ENCODE measurements around the gene VPS13D.
"Not testable (repeated sequence)": the region's sequence is repeated elsewhere in the genome, so short reads cannot be mapped to it uniquely, and the experiment has no call there.

Gene VPS13D

GRCh38 chr1:12453400-12454343 is 223.8 kb downstream of the VPS13D start:
- DNase-seq: no peak

- no peak for DNase-seq
Observed at GRCh38 chr1:12454406-12455391, 224.9 kb downstream of the VPS13D start.

- not testable (repeated sequence) for DNase-seq
Observed at GRCh38 chr1:12456081-12456480, 226.3 kb downstream of the VPS13D start.

GRCh38 chr1:12456979-12457378 is 227.1 kb downstream of the VPS13D start:
- no peak for DNase-seq

GRCh38 chr1:12457771-12458170 is 227.9 kb downstream of the VPS13D start:
- no peak for DNase-seq

GRCh38 chr1:12458571-12458970 is 228.7 kb downstream of the VPS13D start:
- DNase-seq: no peak

- no peak for DNase-seq
Observed at GRCh38 chr1:12460121-12460520, 230.3 kb downstream of the VPS13D start.

GRCh38 chr1:12460911-12461621 is 231.2 kb downstream of the VPS13D start:
- peak in 1 of 2 experiments; percentile 7 for DNase-seq

GRCh38 chr1:12461754-12462153 is 231.9 kb downstream of the VPS13D start:
- no peak for DNase-seq

- DNase-seq: no peak
Observed at GRCh38 chr1:12462586-12462985, 232.8 kb downstream of the VPS13D start.

- no peak for DNase-seq
Observed at GRCh38 chr1:12464045-12464461, 234.2 kb downstream of the VPS13D start.

- DNase-seq: no peak
Observed at GRCh38 chr1:12464598-12465056, 234.8 kb downstream of the VPS13D start.

- DNase-seq: no peak
Observed at GRCh38 chr1:12465126-12465525, 235.3 kb downstream of the VPS13D start.

- no peak for DNase-seq
Observed at GRCh38 chr1:12466816-12467215, 237.0 kb downstream of the VPS13D start.

- DNase-seq: no peak
Observed at GRCh38 chr1:12467570-12468286, 237.9 kb downstream of the VPS13D start.

GRCh38 chr1:12468323-12468722 is 238.5 kb downstream of the VPS13D start:
- no peak for DNase-seq

GRCh38 chr1:12469493-12469892 is 239.7 kb downstream of the VPS13D start:
- DNase-seq: peak; percentile 13 to 21

GRCh38 chr1:12469990-12470389 is 240.2 kb downstream of the VPS13D start:
- no peak for DNase-seq

- DNase-seq: not testable (repeated sequence)
Observed at GRCh38 chr1:12470916-12471315, 241.1 kb downstream of the VPS13D start.

GRCh38 chr1:12472156-12472797 is 242.4 kb downstream of the VPS13D start:
- DNase-seq: no peak

Measured in SHP77 (cell line).